Measurements from ENCODE around the gene RREB1.

- TF ChIP-seq CTCF (tag by site-specific recombination; IDR thresholded peaks at IDR 0.05) (no peak), OSR2 (tag by site-specific recombination; IDR thresholded peaks at IDR 0.05) (no peak), ZNF24 (tag by site-specific recombination; IDR thresholded peaks at IDR 0.05) (no peak), ZNF140 (tag by site-specific recombination; IDR thresholded peaks at IDR 0.05) (no peak), REST (tag by site-specific recombination; IDR thresholded peaks at IDR 0.05) (no peak), PRDM1 (tag by site-specific recombination; IDR thresholded peaks at IDR 0.05) (no peak), ZNF580 (tag by site-specific recombination; IDR thresholded peaks at IDR 0.05) (no peak)
These were observed 73.0 kb downstream of the RREB1 start for GRCh38 chr6:7180751-7181150.
